Endothelial cell of umbilical vein (primary cell): ENCODE results near the gene DPF3.

Experiments used
- FOS ChIP-seq: IDR thresholded peaks from 2 replicates; pipeline ENCODE4 v1.6.1; 2011; ENCODE audit warnings: mild to moderate bottlenecking, low read length, moderate library complexity, borderline replicate concordance; ENCODE audit not compliant: insufficient read depth
- JUN ChIP-seq: IDR thresholded peaks from 2 replicates; pipeline ENCODE4 v1.6.1; 2011; ENCODE audit warnings: borderline replicate concordance, low read depth; ENCODE audit not compliant: insufficient read length, insufficient read depth
- MYC ChIP-seq: IDR thresholded peaks from one replicate; pipeline ENCODE4 v1.6.1; 2011; ENCODE audit warnings: mild to moderate bottlenecking, low read depth, low read length
- POLR2A ChIP-seq: IDR thresholded peaks from 2 replicates; pipeline ENCODE4 v1.6.1; 2012; ENCODE audit warnings: low read depth, mild to moderate bottlenecking, control low read depth, low read length
- POLR2AphosphoS5 ChIP-seq: IDR thresholded peaks from 2 replicates; pipeline ENCODE4 v1.6.1; 2012; ENCODE audit warnings: low read depth, mild to moderate bottlenecking, control low read depth, low read length, moderate library complexity; ENCODE audit not compliant: insufficient read depth
- TF ChIP-seq, protein P1 (sequence below), 2 donors: IDR thresholded peaks; 1 replicate in 1 of 2; 2 replicates in 1 of 2; pipeline ENCODE4 v1.5.1; 2011; ENCODE audit warnings: low read length in 2 of 2, mild to moderate bottlenecking in 2 of 2, moderate library complexity in 2 of 2, control low read depth in 1 of 2, inconsistent platforms in 1 of 2, low read depth in 1 of 2; ENCODE audit not compliant: insufficient read depth in 1 of 2; ENCODE audit errors: extremely low read depth in 1 of 2
- TF ChIP-seq, protein P2 (sequence below): IDR thresholded peaks from 2 replicates; pipeline ENCODE4 v1.6.1; 2011; ENCODE audit not compliant: insufficient read depth, insufficient read length

DNA sequence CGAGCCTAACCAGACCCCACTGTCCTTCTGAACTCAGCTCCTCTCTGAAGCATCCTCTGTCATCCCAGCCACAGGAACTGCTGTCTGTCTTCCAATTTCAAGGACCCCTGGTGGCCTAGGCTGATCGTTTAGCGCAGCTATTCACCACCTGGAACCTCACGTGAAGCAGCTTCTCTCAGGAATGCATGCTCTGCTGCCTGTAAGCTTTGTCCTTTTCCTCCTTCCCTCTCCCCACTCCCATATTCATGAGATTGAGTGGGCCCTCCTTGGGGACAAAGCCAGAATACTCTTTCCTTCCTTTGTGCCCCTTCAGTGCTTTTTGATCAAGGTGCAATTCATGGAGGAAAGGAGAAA, 17.2 kb downstream of the DPF3 start:
- TF ChIP-seq, protein P1, sequence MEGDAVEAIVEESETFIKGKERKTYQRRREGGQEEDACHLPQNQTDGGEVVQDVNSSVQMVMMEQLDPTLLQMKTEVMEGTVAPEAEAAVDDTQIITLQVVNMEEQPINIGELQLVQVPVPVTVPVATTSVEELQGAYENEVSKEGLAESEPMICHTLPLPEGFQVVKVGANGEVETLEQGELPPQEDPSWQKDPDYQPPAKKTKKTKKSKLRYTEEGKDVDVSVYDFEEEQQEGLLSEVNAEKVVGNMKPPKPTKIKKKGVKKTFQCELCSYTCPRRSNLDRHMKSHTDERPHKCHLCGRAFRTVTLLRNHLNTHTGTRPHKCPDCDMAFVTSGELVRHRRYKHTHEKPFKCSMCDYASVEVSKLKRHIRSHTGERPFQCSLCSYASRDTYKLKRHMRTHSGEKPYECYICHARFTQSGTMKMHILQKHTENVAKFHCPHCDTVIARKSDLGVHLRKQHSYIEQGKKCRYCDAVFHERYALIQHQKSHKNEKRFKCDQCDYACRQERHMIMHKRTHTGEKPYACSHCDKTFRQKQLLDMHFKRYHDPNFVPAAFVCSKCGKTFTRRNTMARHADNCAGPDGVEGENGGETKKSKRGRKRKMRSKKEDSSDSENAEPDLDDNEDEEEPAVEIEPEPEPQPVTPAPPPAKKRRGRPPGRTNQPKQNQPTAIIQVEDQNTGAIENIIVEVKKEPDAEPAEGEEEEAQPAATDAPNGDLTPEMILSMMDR (IDR thresholded peaks at IDR 0.05; ENCODE audit: extremely low read depth in 1 of 2, insufficient read depth in 1 of 2, low read depth in 1 of 2, low read length in 2 of 2): no peak
- TF ChIP-seq, protein P2, sequence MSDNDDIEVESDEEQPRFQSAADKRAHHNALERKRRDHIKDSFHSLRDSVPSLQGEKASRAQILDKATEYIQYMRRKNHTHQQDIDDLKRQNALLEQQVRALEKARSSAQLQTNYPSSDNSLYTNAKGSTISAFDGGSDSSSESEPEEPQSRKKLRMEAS: no peak
- TF ChIP-seq POLR2A (no peak), JUN (no peak), POLR2AphosphoS5 (no peak), MYC (no peak), FOS (no peak)
